SKM-1 (cell line): Measurements from ENCODE around the gene CLDN7.
A peak's percentile ranks its signal among the peaks of the same experiment; 100 is the strongest.

ENCODE experiments used
- DNase-seq: peaks from one replicate; lab custom pipeline; 2025; ENCODE audit not compliant: unreplicated experiment; lab: John Stamatoyannopoulos, UW

The CLDN7 gene

GRCh38 chr17:7262192-7262934, at the start of gene CLDN7:
Gene CLDN7, minus strand, starts transcription at chr17:7262478. Its CDS starts 435 bp downstream, at chr17:7262043.
- no peak for DNase-seq

GRCh38 chr17:7311110-7311705, 48.9 kb upstream of the CLDN7 start:
- DNase-seq, result no peak

DNA sequence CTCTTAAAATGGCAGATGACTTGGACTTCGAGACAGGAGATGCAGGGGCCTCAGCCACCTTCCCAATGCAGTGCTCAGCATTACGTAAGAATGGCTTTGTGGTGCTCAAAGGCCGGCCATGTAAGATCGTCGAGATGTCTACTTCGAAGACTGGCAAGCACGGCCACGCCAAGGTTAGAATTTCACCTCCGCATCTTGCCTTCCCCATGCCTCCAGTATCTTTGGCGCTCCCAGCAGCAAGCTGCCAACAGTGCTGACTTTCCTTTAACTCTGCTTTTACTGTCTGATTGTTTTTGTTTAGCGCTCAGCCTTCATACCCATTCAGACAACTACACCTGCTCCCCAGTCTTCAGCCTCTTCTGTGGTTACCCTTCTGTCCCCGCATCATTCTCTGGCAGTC, 47.4 kb upstream of the CLDN7 start:
- DNase-seq, result no peak

GRCh38 chr17:7308625-7309433, 46.6 kb upstream of the CLDN7 start:
- peak; percentile 19 for DNase-seq

DNA sequence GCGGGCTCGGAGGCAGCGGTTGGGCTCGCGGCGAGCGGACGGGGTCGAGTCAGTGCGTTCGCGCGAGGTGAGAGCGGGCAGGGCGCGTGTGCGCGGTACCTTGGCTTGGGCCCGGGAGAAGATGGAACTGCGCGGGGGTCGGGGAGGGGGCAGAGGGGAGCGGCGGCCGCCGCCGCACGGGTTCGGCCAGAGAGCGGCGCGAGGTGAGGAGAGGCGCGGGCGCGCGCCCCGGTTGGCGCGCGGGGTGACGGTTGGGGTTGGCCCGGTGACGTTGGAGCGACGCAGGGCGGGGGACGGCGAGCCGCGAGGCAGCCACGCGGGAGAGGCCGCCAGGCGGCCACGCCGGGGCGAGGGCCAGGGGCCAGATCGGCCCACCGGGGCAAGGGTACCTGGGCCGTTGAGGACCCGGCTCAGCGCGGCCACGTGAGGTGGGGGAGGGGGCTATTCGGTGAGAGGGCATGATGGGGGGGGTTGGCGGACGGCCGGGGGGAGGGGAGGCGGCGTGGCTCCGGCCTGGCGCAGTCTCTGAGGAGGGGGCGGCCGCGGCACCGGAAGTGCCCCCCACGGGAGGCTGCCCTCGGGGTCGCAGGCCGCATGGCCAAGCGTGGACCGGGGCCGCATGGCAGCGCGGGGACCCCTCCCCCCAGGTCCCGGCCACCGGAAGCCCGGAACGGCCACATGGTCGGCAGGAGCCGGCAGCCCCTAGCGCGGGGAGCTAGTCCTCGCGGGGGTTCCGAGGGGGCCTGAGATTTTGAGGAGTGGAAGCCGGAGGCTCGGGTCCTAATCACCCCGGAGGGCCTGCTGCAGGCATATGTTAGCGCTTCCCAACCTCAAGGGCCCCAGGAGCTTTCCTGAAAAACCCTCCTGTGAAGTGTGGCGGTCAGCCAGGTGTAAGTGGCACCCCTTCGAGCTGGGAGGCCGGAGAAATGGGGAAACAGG, 45.7 kb upstream of the CLDN7 start:
- no peak for DNase-seq

- DNase-seq, result peak; percentile 93
Measured at GRCh38 chr17:7306911-7307685, 44.8 kb upstream of the CLDN7 start, which contains the start of gene EIF5A. Gene EIF5A, plus strand, starts transcription at chr17:7307628. Its CDS starts 2,008 bp downstream, at chr17:7309636.

GRCh38 chr17:7304179-7304578, 41.9 kb upstream of the CLDN7 start:
- no peak for DNase-seq

DNA sequence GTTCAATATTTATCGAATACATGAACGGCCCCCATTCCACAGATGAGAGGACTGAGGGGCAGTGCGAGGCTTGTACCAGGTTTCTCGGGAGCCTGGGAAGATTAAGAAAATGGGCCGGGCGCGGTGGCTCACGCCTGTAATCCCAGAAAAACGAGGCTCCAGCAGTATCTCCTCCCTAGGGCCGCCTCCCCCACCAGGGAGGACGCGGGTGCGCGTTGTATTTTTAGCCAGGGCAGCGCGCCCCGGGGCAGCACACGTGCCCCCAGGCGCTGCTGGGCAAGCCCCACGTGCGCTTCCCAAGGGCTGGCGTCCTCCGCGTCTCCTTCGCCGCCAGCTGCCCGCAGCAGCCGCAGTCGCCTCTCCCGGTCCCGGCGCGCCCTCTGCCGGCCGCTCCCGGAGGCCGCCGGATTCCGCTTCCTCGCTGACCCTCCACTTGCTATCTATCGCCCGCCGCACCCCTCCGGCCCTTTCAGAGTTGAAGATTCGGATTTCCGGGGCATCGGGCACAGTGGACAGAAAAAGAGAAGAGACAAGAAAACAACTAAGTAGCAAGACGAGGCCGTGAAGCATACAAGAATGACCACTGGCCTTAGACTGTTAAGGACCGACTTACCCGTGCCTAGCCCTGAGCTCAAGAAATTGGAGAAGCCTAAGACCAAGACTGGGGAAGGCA, 34.0 kb upstream of the CLDN7 start:
- no peak for DNase-seq

DNA sequence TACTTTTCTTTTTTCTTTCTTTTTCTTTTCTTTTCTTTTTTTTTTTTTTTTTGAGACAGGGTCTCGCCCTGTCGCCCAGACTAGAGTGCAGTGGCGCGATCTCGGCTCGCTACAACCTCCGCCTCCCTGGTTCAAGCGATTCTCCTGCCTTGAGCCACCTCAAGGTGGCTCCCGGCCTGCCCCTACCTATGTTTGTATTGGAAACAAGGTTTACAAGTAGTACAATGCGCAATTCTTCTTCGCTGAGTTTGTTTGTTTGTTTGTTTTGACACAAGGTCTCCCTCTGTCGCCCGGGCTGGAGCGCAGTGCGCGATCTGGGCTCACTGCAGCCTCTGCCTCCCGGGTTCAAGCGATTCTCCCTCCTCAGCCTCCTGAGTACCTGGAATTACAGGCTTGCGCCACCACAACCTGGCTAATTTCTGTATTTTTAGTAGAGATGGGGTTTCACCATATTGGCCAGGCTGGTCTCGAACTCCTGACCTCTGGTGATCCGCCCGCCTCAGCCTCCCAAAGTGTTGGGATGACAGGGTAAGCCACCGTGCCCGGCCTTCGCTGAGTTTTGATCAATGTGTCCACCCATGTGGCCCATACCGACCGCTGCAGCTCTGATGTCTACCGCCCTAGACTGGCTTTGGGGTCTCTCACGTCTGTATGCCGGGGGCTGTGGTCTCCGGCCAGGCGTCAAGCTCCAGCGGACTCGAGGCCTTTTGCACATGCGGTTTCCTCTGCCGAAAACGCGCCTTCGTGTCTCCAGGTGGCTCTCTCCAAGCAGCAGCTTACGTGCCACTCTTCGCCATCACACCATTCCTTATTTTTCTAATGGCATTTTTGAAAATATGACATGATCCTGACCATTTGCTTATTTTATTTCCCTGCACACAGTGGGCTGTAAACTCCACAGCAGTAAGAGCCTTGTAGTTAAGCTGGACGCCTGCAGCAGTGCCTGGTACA, 33.2 kb upstream of the CLDN7 start:
- DNase-seq, result no peak

DNA sequence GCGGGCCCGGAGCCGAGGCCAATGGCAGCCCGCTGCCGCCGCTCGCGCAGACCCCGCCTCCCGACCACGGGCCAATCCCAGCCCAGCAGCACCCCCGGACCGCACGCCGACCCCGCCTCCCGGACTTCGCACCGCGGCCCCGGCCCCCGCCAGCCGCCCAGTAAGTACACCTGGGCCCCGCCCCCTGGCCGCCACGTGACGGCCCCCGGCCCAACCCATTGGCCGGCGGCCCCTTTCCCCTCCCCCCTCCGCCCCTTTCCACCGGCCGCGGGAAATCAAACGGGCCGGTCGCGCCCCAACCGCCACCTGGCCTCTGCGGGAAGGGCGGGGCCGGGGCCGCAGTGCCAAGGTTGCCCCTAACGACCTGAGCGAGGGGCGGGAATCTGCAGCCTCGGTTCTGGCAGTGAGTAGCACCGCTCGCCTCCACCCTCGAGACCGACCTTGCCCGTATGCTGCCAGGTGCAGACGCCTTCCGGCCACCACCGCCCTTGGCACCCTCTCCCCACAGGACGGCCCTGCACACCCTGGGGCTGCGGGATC, 32.4 kb upstream of the CLDN7 start, which contains the start of gene YBX2:
Gene YBX2, minus strand, starts transcription at position 26 of the 540 bp plus-strand sequence. CDS start 139 bp downstream, outside the sequence.
- DNase-seq, result peak; percentile 40

- no peak for DNase-seq
Measured at GRCh38 chr17:7293816-7294613, 31.7 kb upstream of the CLDN7 start.

GRCh38 chr17:7293159-7293558, 30.9 kb upstream of the CLDN7 start:
- DNase-seq, result no peak

DNA sequence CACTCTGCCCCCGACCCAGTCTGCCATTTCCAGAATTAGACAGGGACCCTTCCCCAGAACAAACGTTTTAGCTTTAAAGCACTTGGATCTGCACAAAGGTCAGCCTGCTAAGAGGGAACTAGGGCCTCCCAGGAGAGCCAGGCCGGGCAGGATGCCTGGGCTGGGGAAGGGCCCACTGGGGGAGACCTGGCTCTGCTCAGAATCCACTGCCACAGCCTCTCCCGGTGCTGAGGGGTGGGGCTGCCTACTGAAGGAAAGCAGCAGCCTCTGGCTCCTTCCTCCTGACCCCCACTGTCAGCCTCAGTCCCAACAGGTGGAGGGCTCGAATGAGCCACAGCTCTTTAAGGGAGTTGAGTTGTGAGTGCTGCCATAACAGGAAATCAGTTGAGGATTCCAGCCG, 30.5 kb upstream of the CLDN7 start:
- no peak for DNase-seq

DNA sequence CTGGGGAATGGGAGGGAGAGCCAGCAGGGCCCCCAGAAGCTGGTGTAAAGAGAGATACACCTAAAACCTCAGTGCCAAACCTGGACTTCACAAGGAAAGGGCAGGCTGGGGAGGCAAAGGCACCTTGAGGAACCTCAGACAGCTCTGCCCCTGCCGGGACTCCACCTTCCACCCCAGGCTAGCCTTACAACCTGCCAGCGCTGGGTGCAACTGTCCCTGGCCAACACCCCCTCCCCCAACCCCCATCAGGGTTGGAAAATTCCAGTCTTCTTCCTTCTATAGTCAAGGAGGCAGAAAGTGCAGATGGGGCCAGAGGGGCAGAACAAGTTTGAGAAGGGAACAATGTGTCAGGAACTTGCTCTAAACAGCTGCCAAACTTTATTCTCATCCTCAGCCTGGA, 29.9 kb upstream of the CLDN7 start:
- DNase-seq, result no peak

- no peak for DNase-seq
Measured at GRCh38 chr17:7290685-7291084, 28.4 kb upstream of the CLDN7 start.

GRCh38 chr17:7290166-7290565, 27.9 kb upstream of the CLDN7 start:
- no peak for DNase-seq
